Cardiac muscle cell (in vitro differentiated cells and primary cell): ENCODE measurements around the gene PAFAH2. TPM values are rescaled to one million over a fixed set of nuclear protein-coding genes. Genes with fewer than 3 reads are reported as not detected.

Experiments
- DNase-seq, 2 donors: peaks; one replicate each; pipeline versions ENCODE4 v3.0.0 to v3.0.0-alpha.2; 2010 to 2017; ENCODE audit warnings: low read depth in 1 of 2, low spot score in 1 of 2
- H3K27ac ChIP-seq: fragments of 200-600 bp; sonication (generic); 2 replicates; pipeline ENCODE4 v1.5.1; 2016
- H3K27me3 ChIP-seq: fragments of 200-600 bp; sonication (generic); 2 replicates; pipeline ENCODE4 v1.6.0; 2016; ENCODE audit warnings: control low read depth
- H3K36me3 ChIP-seq: fragments of 200-600 bp; sonication (generic); 2 replicates; pipeline ENCODE4 v1.5.1; 2016; ENCODE audit warnings: control low read depth
- H3K4me1 ChIP-seq: fragments of 200-600 bp; sonication (generic); 2 replicates; pipeline ENCODE4 v1.8.1; 2017; ENCODE audit warnings: low read depth, mild to moderate bottlenecking, mixed run types
- H3K4me3 ChIP-seq: fragments of 200-600 bp; sonication (generic); 2 replicates; pipeline ENCODE4 v1.5.1; 2016; ENCODE audit warnings: mild to moderate bottlenecking
- H3K9me3 ChIP-seq: fragments of 200-600 bp; sonication (generic); 2 replicates; pipeline ENCODE4 v1.5.1; 2017; ENCODE audit warnings: low read depth, mild to moderate bottlenecking, control low read depth
- CTCF ChIP-seq: IDR thresholded peaks from 2 replicates; pipeline ENCODE4 v1.5.1; 2012; ENCODE audit warnings: low read depth, mild to moderate bottlenecking, low read length
- polyA plus RNA-seq: library from polyadenylated mRNA; unstranded; fragments of >200 nt; fragmentation: Nextera tagmentation; extraction: Ambion mirVana; gene quantifications from 2 replicates; pipeline ENCODE4 v1.2.1, GENCODE V29; 2016
- total RNA-seq: library from RNA; depleted of rRNA; stranded (reverse); fragments of >200 nt; gene quantifications from 2 replicates; pipeline ENCODE4 v1.2.3, GENCODE V29; 2016

The PAFAH2 gene
- total and polyA plus RNA-seq, 2 experiments from 2014 or later, result 10.9 to 11.2 TPM

DNA sequence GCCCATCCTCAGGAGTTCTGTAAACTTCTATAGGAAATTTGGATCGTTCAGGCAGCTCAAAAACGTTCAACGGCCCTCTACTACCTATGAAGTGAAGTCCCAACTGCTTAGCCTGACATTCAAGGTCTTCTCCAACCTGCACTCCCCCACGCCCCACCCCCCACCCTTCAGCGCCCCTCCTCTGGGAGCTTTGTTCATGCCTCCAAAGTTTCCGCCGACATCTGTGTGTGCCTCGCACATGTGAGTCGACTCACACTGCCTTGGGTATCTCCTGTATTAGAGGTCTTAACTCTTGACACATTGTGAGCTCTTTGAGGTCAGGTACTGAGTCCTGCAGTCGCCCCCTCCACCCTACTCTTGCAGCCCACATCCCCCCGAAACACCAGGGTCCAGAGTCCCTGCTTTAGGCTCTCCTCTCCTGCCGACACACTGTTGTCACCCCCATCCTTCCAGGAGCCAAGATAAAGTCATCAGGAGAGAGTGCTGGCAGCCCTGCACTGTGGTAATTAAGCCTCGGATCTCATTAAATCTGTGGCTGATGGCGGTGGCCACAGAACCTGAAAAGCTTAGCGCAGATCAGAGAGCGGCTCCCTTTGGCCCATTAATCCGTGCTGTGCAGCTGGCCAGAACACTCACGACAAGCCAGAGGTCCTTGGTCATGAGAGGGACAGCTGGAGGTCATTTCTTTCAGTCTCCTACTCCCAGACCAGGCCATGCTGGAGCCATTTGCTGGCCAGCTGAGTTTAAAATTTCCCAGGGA, 1.4 kb upstream of the PAFAH2 start:
- no peak overlapping the region for H3K27ac ChIP-seq
- no peaks in the 10 kb centered on the region for H3K36me3 ChIP-seq
- H3K27me3 ChIP-seq, result no peaks in the 10 kb centered on the region
- H3K9me3 ChIP-seq, result no peaks in the 10 kb centered on the region
- TF ChIP-seq CTCF, result no peak
- no peak overlapping the region for H3K4me3 ChIP-seq
- DNase-seq, result no peak
- peaks cover 12% of the 10 kb centered on the region for H3K4me1 ChIP-seq

DNA sequence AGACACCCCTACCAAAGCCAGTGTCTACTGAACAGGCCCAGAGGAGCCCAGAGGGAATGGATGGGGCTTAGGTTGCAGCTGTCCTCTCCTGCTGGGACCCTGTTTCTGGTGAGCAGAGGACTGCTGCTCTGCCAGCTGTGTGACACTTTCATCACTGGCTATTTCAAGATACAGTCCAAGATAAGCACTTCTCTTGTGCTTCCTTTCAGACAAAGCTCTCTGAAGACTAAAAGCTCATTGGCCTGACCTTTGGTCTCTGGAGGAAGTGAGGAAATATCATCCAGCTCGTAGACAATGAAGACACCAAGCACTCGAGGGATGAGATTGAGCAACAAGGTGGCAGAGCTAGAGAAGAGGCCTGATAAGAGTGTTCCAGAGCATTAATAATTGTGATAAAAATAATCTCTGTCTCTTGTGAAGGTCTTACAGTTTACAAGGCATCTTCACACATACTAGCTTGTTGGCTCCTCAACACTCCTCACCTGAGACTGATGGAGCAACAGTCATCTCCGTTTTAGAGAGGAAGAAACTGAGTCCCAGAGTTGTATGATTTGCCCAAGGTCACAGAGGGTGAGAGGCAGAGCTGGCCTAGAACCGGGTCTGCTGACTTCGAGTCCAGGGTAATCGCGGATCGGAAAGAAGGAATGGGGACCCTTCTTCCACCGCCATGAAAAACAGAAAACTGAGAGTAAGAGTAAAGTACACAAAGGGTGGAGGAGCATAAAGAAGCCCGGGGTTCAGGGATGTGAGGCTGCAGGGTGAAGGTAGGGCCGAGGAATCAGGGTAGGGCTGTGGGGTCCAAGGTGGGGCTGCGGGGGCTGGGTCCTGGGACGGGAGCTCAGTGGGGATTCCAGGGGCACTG, 666 bp downstream of the PAFAH2 start:
- peak in 1 of 2 donors; percentile 84 for DNase-seq
- Histone ChIP-seq H3K27ac (peak overlapping the region; percentile 85), H3K4me1 (peaks cover 22% of the 10 kb centered on the region), H3K4me3 (peak overlapping the region; percentile 50), H3K36me3 (no peaks in the 10 kb centered on the region), H3K9me3 (no peaks in the 10 kb centered on the region), H3K27me3 (no peaks in the 10 kb centered on the region)
- no peak for TF ChIP-seq CTCF

GRCh38 chr1:25994402-25995150, 3.3 kb downstream of the PAFAH2 start:
- Histone ChIP-seq H3K4me3 (no peak overlapping the region), H3K27me3 (no peaks in the 10 kb centered on the region), H3K9me3 (no peaks in the 10 kb centered on the region), H3K4me1 (peaks cover 32% of the 10 kb centered on the region), H3K27ac (no peak overlapping the region), H3K36me3 (no peaks in the 10 kb centered on the region)
- no peak for TF ChIP-seq CTCF
- no peak for DNase-seq

GRCh38 chr1:25993197-25993951, 4.5 kb downstream of the PAFAH2 start:
- Histone ChIP-seq H3K4me1 (peaks cover 28% of the 10 kb centered on the region), H3K27ac (no peak overlapping the region), H3K4me3 (no peak overlapping the region), H3K36me3 (no peaks in the 10 kb centered on the region), H3K9me3 (no peaks in the 10 kb centered on the region), H3K27me3 (no peaks in the 10 kb centered on the region)
- DNase-seq, result no peak
- no peak for TF ChIP-seq CTCF

GRCh38 chr1:25992689-25993171, 5.1 kb downstream of the PAFAH2 start:
- no peaks in the 10 kb centered on the region for H3K36me3 ChIP-seq
- TF ChIP-seq CTCF, result no peak
- no peak overlapping the region for H3K27ac ChIP-seq
- H3K4me1 ChIP-seq, result peaks cover 27% of the 10 kb centered on the region
- no peaks in the 10 kb centered on the region for H3K27me3 ChIP-seq
- no peaks in the 10 kb centered on the region for H3K9me3 ChIP-seq
- H3K4me3 ChIP-seq, result no peak overlapping the region
- no peak for DNase-seq
